Osteoblast (primary cell): ENCODE results near the gene PLXNB2. TPM values are rescaled to one million over a fixed set of nuclear protein-coding genes. Genes with fewer than 3 reads are reported as not detected.

Source experiments
- DNase-seq: peaks from one replicate; pipeline ENCODE4 v3.0.0; 2011; ENCODE audit warnings: low spot score, mixed read lengths; ENCODE audit not compliant: insufficient read length; ENCODE audit errors: missing footprints
- H2AFZ ChIP-seq: 2 replicates; pipeline ENCODE4 v1.6.0; 2011; ENCODE audit warnings: mild to moderate bottlenecking, low read length
- H3K27ac ChIP-seq: 2 replicates; pipeline ENCODE4 v1.5.1; 2011; ENCODE audit warnings: mild to moderate bottlenecking, low read depth, low read length, moderate library complexity
- H3K27me3 ChIP-seq: 2 replicates; pipeline ENCODE4 v1.6.0; 2012; ENCODE audit warnings: mild to moderate bottlenecking, control low read depth, inconsistent platforms, low read length, moderate library complexity; ENCODE audit not compliant: insufficient read depth
- H3K36me3 ChIP-seq: 2 replicates; pipeline ENCODE4 v1.5.1; 2011; ENCODE audit warnings: mild to moderate bottlenecking, low read length, control low read depth, moderate library complexity; ENCODE audit not compliant: insufficient read depth
- H3K4me1 ChIP-seq: 2 replicates; pipeline ENCODE4 v1.5.1; 2011; ENCODE audit warnings: mild to moderate bottlenecking, low read length, control low read depth, moderate library complexity; ENCODE audit not compliant: insufficient read depth
- H3K4me2 ChIP-seq: 2 replicates; pipeline ENCODE4 v1.6.0; 2011; ENCODE audit warnings: mild to moderate bottlenecking, low read length; ENCODE audit not compliant: insufficient read depth
- H3K4me3 ChIP-seq: fragments of 200-600 bp; sonication (generic); 3 replicates; pipeline ENCODE4 v1.5.1; 2012; ENCODE audit warnings: mild to moderate bottlenecking, low read length, inconsistent platforms; ENCODE audit not compliant: insufficient read depth
- H3K79me2 ChIP-seq: 2 replicates; pipeline ENCODE4 v1.6.0; 2012; ENCODE audit warnings: mild to moderate bottlenecking, low read length, control low read depth, inconsistent platforms; ENCODE audit not compliant: insufficient read depth
- H3K9me3 ChIP-seq: 2 replicates; pipeline ENCODE4 v1.5.1; 2011; ENCODE audit warnings: low read depth, low read length, control low read depth
- H4K20me1 ChIP-seq: 2 replicates; pipeline ENCODE4 v1.6.0; 2012; ENCODE audit warnings: mild to moderate bottlenecking, low read length, control low read depth; ENCODE audit not compliant: insufficient read depth
- total RNA-seq: library from RNA; depleted of rRNA; stranded (reverse); fragments of >200 nt; gene quantifications from 2 replicates; pipeline ENCODE4 v1.2.3, GENCODE V29; 2012
- TF ChIP-seq, protein P1 (sequence below): IDR thresholded peaks from 2 replicates; pipeline ENCODE4 v1.5.1; 2011; ENCODE audit warnings: mild to moderate bottlenecking, low read depth, low read length, moderate library complexity; ENCODE audit errors: extremely low read depth

Gene PLXNB2
- total RNA-seq, 1 donor = 209 TPM

DNA sequence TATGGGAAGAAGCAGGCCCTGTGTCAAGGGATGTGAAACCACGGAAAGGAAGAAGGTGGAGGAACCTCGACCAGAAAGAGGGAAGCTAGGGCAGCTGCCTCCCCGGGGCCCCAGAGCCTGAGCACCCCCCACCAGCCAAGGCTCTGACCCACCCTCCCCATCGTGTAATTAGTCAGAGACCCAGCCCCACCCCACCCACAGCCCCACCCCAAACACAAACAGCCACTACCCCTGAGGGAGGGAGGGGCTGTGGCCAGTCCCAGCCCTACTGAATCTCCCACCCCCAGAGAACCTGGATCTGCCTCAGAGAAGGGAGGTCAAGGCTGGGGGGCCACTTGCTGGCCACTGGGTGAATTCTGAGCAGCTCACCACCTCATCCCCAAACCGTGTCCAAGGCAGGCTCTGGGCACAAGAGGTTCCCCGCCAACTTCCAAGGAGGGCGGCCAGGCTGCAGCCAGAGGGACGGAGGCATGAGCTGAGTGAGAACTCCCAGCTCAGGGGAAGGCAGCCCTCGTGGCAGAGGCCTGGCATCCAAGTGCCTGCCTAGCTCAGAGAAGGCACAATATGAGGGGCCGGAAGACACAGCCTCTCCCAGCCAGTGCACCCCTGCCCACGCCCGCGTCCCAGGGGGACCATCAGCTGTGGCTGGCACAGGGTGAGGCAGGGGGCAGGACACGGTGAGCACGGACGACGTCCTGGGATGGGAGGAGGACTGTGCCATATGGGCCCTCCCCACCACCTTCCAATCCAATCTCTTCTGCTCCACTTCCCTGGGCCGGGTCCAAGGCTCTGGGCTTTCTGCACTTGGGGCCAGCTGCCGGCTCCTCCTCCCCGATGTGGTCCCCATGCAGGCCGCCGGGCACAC lies 2.7 kb downstream of the PLXNB2 start:
- H2AFZ ChIP-seq = no peak overlapping the region
- H3K79me2 ChIP-seq = peaks cover 73% of the 10 kb centered on the region
- peak overlapping the region; percentile 87 for H3K4me3 ChIP-seq
- H3K4me2 ChIP-seq = peak overlapping the region; percentile 91
- no peaks in the 10 kb centered on the region for H3K36me3 ChIP-seq
- no peaks in the 10 kb centered on the region for H3K9me3 ChIP-seq
- H3K27me3 ChIP-seq = no peaks in the 10 kb centered on the region
- TF ChIP-seq, protein P1, sequence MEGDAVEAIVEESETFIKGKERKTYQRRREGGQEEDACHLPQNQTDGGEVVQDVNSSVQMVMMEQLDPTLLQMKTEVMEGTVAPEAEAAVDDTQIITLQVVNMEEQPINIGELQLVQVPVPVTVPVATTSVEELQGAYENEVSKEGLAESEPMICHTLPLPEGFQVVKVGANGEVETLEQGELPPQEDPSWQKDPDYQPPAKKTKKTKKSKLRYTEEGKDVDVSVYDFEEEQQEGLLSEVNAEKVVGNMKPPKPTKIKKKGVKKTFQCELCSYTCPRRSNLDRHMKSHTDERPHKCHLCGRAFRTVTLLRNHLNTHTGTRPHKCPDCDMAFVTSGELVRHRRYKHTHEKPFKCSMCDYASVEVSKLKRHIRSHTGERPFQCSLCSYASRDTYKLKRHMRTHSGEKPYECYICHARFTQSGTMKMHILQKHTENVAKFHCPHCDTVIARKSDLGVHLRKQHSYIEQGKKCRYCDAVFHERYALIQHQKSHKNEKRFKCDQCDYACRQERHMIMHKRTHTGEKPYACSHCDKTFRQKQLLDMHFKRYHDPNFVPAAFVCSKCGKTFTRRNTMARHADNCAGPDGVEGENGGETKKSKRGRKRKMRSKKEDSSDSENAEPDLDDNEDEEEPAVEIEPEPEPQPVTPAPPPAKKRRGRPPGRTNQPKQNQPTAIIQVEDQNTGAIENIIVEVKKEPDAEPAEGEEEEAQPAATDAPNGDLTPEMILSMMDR = no peak
- DNase-seq = peak; percentile 95
- peaks cover 53% of the 10 kb centered on the region for H4K20me1 ChIP-seq
- H3K4me1 ChIP-seq = peaks cover 73% of the 10 kb centered on the region
- peak overlapping the region; percentile 96 for H3K27ac ChIP-seq

GRCh38 chr22:50303848-50304527 lies 3.5 kb downstream of the PLXNB2 start:
- H3K9me3 ChIP-seq = no peaks in the 10 kb centered on the region
- peaks cover 67% of the 10 kb centered on the region for H3K4me1 ChIP-seq
- peaks cover 80% of the 10 kb centered on the region for H3K79me2 ChIP-seq
- DNase-seq = peak; percentile 96
- H3K36me3 ChIP-seq = no peaks in the 10 kb centered on the region
- H3K27ac ChIP-seq = peak overlapping the region; percentile 24
- H3K4me3 ChIP-seq = peak overlapping the region; percentile 13
- H3K4me2 ChIP-seq = peak overlapping the region; percentile 48
- H4K20me1 ChIP-seq = peaks cover 54% of the 10 kb centered on the region
- H2AFZ ChIP-seq = no peak overlapping the region
- TF ChIP-seq, protein P1 = no peak
- no peaks in the 10 kb centered on the region for H3K27me3 ChIP-seq

- peaks cover 85% of the 10 kb centered on the region for H3K79me2 ChIP-seq
- H3K4me3 ChIP-seq = no peak overlapping the region
- H3K36me3 ChIP-seq = no peaks in the 10 kb centered on the region
- H4K20me1 ChIP-seq = peaks cover 59% of the 10 kb centered on the region
- no peak overlapping the region for H2AFZ ChIP-seq
- peak overlapping the region; percentile 24 for H3K27ac ChIP-seq
- TF ChIP-seq, protein P1 = no peak
- no peaks in the 10 kb centered on the region for H3K9me3 ChIP-seq
- H3K4me1 ChIP-seq = peaks cover 67% of the 10 kb centered on the region
- no peak for DNase-seq
- no peaks in the 10 kb centered on the region for H3K27me3 ChIP-seq
- H3K4me2 ChIP-seq = peak overlapping the region; percentile 48
Measured at GRCh38 chr22:50303515-50303847, 4.0 kb downstream of the PLXNB2 start.

DNA sequence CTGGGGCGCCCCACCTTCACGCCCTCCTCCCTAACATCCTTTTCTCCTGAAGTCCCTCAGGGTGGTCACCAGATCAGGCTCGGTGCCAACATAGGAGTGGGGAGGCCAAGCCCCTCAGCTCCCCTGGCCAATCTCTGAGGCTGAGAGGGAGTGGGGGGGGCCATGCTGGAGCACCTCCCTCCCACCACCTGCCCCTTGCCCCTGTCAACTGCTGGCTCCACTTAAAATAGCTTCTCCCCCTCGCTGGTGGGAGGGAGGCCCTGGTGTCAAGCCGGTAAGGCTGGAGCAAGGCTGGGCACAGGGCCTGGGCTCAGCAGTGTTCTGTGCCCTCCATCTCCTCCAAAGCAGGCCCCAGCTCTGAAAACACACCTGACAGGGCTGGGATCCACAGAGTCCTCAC lies 4.9 kb downstream of the PLXNB2 start:
- Histone ChIP-seq H3K9me3 (no peaks in the 10 kb centered on the region), H3K79me2 (peaks cover 94% of the 10 kb centered on the region), H3K27ac (peak overlapping the region; percentile 24), H4K20me1 (peaks cover 67% of the 10 kb centered on the region), H3K36me3 (no peaks in the 10 kb centered on the region), H3K4me3 (no peak overlapping the region), H3K4me1 (peaks cover 65% of the 10 kb centered on the region), H3K27me3 (no peaks in the 10 kb centered on the region), H2AFZ (no peak overlapping the region), H3K4me2 (peak overlapping the region; percentile 65)
- DNase-seq = no peak
- TF ChIP-seq, protein P1 = no peak
